Measurements from ENCODE around the gene PARD3. TPM values are rescaled to one million over a fixed set of nuclear protein-coding genes. Genes with fewer than 3 reads are reported as not detected.

The PARD3 gene
- polyA plus RNA-seq, 2 of the 4 experiments (the other 2 are of a cell fraction): 110 to 200 TPM

GRCh38 chr10:34155812-34156211 lies 659.3 kb downstream of the PARD3 start:
- peaks cover 15% of the 10 kb centered on the region for H3K4me1 ChIP-seq
- ATAC-seq (no peak), DNase-seq (ENCODE audit: low read depth in 1 of 2, low spot score in 1 of 2) (no peak), FAIRE-seq (no peak)
- ChIA-PET CTCF (no interaction called here), POLR2A (no interaction called here)
- TF ChIP-seq CBX2 (IDR thresholded peaks at IDR 0.05; ENCODE audit: borderline replicate concordance, low read depth) (no peak), RARB (CRISPR knock-in tag; IDR thresholded peaks at IDR 0.05) (no peak), TP53 (CRISPR knock-in tag; IDR thresholded peaks at IDR 0.05) (no peak), MAFK (IDR thresholded peaks at IDR 0.05; ENCODE audit: partially characterized antibody) (no peak), MAX (IDR thresholded peaks at IDR 0.05) (no peak), RCOR1 (IDR thresholded peaks at IDR 0.05; ENCODE audit: low read depth, low read length) (no peak), PBX3 (IDR thresholded peaks at IDR 0.05) (no peak), FOSB (CRISPR knock-in tag; IDR thresholded peaks at IDR 0.05) (no peak), BHLHE40 (IDR thresholded peaks at IDR 0.05; ENCODE audit: low read depth, low read length) (no peak), JUN (IDR thresholded peaks at IDR 0.05) (no peak), HMGXB4 (CRISPR knock-in tag; IDR thresholded peaks at IDR 0.05; ENCODE audit: borderline replicate concordance) (no peak), EHF (CRISPR knock-in tag; IDR thresholded peaks at IDR 0.05) (no peak), CTCF (IDR thresholded peaks at IDR 0.05) (no peak), REST (IDR thresholded peaks at IDR 0.05) (no peak)
- no peak overlapping the region for H3K4me2 ChIP-seq
- WGBS (ENCODE audit: missing lambda C conversion rate): 78% methylated on average over 3 of the region's 3 CpGs
- H3K27ac ChIP-seq: no peak overlapping the region; a peak in 1 of 6 replicates
- H3K9me3 ChIP-seq: no peaks in the 10 kb centered on the region
- no peak overlapping the region for H3K4me3 ChIP-seq

- ChIA-PET POLR2A (no interaction called here), CTCF (no interaction called here)
- Histone ChIP-seq H3K4me1 (peaks cover 15% of the 10 kb centered on the region), H3K4me2 (no peak overlapping the region), H3K9me3 (no peaks in the 10 kb centered on the region), H3K4me3 (no peak overlapping the region), H3K27ac (no peak overlapping the region)
- WGBS (ENCODE audit: missing lambda C conversion rate): 80% methylated on average over 5 of the region's 5 CpGs
- no peak for ATAC-seq
- DNase-seq (ENCODE audit: low read depth in 1 of 2, low spot score in 1 of 2): no peak
- peak; percentile 43 for FAIRE-seq
- TF ChIP-seq TFCP2L1 (CRISPR knock-in tag; IDR thresholded peaks at IDR 0.05): no peak
- no peak for TF ChIP-seq PBX3 (IDR thresholded peaks at IDR 0.05)
- TF ChIP-seq ZC3H11A (IDR thresholded peaks at IDR 0.05): no peak
- TF ChIP-seq TP53 (CRISPR knock-in tag; IDR thresholded peaks at IDR 0.05): no peak
- TF ChIP-seq E2F6 (IDR thresholded peaks at IDR 0.05; ENCODE audit: borderline replicate concordance, low read depth): no peak
- TF ChIP-seq CHD4 (IDR thresholded peaks at IDR 0.05; ENCODE audit: borderline replicate concordance): no peak
- no peak for TF ChIP-seq RARB (CRISPR knock-in tag; IDR thresholded peaks at IDR 0.05)
- no peak for TF ChIP-seq REST (IDR thresholded peaks at IDR 0.05)
- no peak for TF ChIP-seq CEBPB (IDR thresholded peaks at IDR 0.05)
- TF ChIP-seq ELK1 (IDR thresholded peaks at IDR 0.05; ENCODE audit: low read depth, low read length): no peak
Measured at GRCh38 chr10:34154383-34154900, 660.7 kb downstream of the PARD3 start.

Measured in A549 (cell line).